ENCODE results near the gene CBARP.

DNA sequence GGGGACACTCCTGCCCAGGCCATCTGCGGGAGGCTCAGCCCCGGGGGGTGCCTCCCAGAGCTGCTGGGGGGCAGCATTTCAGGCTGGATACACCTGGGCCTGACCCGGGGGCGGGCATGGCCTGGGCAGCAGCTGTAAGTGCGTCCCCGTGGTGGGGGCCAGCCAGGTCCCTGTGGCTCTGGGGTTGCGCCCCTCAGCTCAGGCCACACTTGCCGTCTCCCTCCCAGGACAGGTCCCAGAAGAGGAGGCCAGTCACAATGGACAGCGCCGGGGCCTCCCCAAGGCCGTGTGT lies 11.6 kb downstream of the CBARP start:
- TF ChIP-seq, protein P1, sequence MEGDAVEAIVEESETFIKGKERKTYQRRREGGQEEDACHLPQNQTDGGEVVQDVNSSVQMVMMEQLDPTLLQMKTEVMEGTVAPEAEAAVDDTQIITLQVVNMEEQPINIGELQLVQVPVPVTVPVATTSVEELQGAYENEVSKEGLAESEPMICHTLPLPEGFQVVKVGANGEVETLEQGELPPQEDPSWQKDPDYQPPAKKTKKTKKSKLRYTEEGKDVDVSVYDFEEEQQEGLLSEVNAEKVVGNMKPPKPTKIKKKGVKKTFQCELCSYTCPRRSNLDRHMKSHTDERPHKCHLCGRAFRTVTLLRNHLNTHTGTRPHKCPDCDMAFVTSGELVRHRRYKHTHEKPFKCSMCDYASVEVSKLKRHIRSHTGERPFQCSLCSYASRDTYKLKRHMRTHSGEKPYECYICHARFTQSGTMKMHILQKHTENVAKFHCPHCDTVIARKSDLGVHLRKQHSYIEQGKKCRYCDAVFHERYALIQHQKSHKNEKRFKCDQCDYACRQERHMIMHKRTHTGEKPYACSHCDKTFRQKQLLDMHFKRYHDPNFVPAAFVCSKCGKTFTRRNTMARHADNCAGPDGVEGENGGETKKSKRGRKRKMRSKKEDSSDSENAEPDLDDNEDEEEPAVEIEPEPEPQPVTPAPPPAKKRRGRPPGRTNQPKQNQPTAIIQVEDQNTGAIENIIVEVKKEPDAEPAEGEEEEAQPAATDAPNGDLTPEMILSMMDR (tag by site-specific recombination; IDR thresholded peaks at IDR 0.05): no peak
- TF ChIP-seq ZNF426 (tag by site-specific recombination; IDR thresholded peaks at IDR 0.05): no peak

Data from HEK293 (cell line).